Activated gamma-delta T cell (primary cell): ENCODE measurements around the gene MAGI2.

Source experiments
- DNase-seq: peaks from one replicate; lab custom pipeline; 2025; lab: John Stamatoyannopoulos, UW

The MAGI2 gene

DNA sequence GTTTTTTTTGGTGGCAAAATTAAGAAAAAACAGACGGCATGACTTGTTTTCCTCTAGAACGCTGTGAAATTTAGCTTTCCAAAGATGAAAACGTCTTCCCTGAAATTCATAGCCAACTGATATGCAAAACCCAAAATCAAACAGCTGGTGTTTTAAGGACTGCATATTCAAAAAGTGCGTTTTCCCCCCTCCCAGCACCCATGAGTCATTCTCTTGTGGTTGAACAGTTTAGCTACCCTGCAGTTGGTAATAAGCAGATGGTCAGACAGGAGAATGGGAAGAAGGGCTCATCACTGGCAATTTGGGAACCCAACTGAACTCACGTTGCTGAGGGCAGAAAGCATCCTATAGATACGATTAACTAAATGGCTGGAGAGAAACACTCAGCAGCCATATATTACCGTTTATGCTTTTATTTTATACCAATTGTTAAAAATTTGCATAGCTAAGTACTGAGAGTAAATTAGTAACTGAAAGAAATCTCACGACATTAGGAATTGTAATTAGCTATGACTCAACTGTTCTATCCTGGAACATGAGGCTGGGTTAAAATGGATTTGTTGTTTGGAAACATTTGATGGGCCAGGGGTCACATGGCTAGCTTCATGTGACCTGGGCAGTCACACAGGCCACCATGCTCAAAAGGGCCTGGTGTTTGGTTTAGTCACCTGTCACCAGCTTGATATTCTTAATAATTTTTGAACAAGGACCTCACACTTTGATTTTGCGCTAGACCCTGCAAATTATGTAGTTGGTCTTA lies 1311.8 kb downstream of the MAGI2 start:
- no peak for DNase-seq

- no peak for DNase-seq
These were observed 1313.4 kb downstream of the MAGI2 start for GRCh38 chr7:78140109-78140508.

DNA sequence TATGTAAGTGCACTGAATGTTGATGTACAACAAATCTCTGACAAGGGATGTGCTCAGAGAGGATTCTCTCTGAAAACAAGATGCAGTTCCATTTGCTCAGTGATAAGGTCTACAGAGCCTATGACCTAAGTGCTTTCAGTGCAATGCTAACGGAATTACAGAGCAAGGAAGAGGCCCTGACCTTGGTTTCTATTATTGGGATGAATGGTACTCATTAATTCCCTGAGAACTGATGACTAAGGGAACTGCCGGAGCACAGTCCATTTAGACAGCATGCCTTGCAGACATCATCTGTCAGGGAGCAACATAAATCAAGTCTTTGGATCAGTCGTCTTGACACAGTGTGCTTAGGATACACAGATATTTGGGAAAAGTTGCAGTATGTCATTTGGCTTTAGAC lies 1314.1 kb downstream of the MAGI2 start:
- no peak for DNase-seq

- DNase-seq, result no peak
These were observed 1318.7 kb downstream of the MAGI2 start for GRCh38 chr7:78134774-78135173.

- no peak for DNase-seq
These were observed 1319.2 kb downstream of the MAGI2 start for GRCh38 chr7:78134256-78134655.

GRCh38 chr7:78130446-78131215 lies 1322.8 kb downstream of the MAGI2 start:
- DNase-seq, result no peak

DNA sequence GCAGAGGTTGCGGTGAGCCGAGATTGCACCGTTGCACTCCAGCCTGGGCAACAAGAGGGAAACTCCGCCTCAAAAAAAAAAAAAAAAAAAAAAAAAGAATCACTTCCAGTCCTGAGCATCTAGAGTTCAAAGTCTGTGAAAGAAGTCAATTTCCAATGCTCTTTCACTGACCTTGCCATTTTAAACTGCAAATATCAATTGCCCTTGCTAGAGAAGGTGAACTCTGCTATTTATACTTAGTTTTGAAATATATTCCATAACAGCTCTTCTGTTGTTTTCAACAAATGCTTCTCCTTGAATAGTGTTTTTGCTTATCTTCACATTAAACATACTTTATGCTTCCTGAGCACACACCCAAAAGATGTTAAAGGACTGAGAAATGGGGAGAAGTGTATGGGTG lies 1323.6 kb downstream of the MAGI2 start:
- no peak for DNase-seq

DNA sequence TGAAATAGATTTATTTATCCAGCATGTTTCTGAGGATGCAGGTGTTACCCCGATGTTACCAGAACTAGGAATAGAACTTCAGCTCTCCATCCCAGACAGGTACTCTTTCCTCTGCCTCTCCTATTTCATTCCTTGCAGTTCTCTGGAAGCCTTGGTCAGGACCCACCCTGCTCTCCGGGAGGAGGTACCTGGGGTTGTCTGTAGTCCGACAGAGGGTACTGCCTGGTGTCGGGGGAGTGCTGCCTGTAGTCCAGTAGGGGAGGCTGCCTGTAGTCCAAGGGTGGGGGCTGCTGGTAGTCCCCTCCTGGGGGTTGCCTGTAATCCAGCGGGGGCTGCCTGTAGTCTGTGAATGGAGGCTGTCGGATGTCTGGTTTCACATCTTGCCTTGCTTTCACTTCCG lies 1326.5 kb downstream of the MAGI2 start:
- DNase-seq, result no peak

GRCh38 chr7:78125884-78126283 lies 1327.6 kb downstream of the MAGI2 start:
- DNase-seq, result no peak

DNA sequence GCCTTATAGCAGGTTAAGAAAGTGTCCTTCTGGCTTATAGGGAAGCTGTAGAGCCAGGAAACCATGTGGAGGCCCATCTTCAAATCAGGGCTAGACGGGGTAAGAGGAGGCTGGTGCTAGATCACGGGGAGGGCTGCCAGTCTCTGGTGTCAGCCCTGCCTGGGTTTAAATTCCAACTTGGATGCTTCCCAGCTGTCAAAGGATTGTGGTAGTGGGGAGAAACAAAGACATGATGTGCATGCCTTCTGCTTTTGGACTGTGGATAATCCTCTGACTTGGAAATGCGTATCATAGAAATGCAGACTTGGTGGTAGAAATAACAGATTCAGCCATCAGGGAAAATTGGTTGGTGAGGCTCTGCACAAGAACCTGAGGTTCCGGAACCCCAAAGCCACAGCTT lies 1329.3 kb downstream of the MAGI2 start:
- DNase-seq, result no peak

- DNase-seq, result no peak
These were observed 1331.6 kb downstream of the MAGI2 start for GRCh38 chr7:78121888-78122287.

DNA sequence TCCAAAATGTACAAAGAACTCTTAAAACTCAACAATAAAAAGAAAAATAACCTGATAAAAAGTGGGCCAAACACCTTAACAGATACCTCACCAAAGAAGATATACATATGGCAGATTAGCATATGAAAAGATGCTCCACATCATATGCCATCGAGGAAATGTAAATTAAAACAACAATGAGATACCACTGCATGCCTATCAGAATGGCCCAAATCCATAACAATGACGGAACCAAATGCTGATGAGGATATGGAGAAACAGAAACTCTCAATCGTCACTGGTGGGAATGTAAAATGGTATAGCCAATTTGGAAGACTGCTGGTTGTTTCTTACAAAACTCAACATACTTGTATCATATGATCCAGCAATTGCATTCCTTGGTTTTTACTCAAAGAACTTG lies 1335.0 kb downstream of the MAGI2 start:
- no peak for DNase-seq

DNA sequence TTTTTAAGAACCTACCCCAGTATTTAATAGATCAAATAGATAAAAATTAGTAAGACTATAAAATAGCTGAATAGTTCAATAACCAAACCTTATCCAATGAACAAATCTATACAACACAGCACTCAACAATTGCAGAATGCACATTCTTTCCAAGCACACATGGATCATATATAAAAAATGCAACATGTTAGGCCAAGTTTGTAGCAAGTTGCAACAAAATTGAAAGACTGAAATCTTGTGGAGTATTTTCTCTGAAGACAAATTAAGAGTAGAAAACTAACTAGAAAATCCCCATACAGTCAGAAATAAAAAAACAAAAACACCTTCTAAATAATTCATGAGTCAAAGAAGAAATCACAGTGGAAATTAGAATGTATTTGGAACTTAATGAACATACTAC lies 1337.6 kb downstream of the MAGI2 start:
- no peak for DNase-seq

DNA sequence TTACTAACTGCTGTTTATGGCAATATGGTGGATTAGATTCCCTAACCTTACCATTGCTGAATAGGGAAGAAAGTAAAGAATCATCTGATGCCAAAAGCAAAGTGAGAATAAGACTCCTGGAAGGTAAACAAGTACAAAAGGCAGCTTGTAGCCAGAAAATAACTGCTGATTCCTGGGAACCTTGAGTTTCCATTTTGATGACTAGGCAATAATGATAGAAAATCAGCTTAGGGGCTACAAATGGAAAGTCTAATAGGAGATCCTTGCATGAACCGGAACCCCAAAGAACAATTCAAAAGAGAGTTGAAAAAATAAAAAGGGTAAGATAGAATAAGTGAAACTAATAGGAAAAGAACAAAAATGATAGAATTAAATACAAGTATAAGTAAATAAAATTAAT lies 1338.5 kb downstream of the MAGI2 start:
- no peak for DNase-seq

GRCh38 chr7:78112488-78112887 lies 1341.0 kb downstream of the MAGI2 start:
- DNase-seq, result no peak

DNA sequence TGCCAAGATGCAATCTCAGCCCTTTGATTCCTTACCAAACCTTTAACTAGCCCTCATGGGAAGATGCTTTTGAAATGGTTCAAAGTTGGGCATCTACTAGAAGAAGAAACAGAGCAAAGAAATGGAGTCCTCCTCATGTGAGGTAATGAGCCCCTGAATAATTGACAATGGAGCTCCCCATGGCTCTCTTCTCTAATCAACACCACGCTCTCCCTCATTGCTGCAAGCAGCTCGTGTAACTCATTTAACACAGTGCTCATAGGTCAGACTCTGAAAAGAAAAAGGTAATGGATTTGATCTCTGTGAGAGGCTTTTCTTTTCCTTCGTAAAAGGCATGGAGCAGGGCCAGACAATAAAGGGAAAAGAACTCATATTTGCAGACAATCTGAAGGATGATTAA lies 1342.1 kb downstream of the MAGI2 start:
- DNase-seq, result no peak

GRCh38 chr7:78103475-78103874 lies 1350.0 kb downstream of the MAGI2 start:
- DNase-seq, result no peak

DNA sequence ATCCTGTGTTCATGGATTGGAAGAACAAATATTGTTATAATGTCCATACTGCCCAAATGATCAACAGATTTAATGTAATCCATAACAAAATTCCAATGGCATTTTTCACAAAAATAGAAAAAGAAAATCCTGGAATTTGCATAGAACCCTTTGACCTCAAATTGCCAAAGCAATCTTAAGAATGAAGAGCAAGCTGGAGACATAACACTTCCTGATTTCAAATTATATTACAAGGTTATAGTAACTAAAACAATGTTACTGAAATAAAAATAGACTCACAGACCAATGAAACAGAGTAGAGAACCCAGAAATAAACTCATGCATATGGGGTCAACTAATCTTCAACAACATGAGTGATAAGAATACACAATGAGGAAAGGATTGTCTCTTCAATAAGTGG lies 1352.4 kb downstream of the MAGI2 start:
- no peak for DNase-seq

DNA sequence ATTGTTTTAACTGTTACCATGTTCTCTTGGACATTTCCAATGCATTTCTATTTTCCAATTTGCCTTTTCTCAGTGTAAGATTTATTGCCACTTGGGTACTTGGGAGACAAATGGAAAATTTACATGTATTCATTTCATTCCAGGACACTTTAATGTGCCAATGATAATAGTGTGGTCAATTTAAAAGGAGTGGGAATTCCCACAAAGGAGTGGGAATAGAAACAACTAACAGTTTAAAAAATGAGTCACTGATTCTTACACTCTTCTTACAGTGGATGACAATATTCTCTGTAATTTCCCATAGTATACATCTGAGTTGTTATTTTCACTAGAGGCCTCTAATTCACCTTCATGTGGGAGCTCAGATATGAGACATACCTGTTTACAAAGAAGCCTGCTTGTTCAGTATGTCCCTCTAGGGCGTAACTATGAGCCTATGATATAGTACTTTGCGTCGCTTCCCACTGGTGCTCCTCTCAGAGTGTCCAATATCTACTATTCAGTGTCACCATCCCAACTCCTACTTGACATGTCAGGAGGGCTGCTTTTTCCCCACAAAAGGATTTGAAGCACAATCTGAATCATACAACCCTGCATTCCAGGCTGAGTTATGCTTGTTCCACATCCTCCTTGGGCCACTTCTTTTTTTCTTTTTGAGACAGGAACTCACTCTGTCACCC lies 1353.6 kb downstream of the MAGI2 start:
- no peak for DNase-seq

DNA sequence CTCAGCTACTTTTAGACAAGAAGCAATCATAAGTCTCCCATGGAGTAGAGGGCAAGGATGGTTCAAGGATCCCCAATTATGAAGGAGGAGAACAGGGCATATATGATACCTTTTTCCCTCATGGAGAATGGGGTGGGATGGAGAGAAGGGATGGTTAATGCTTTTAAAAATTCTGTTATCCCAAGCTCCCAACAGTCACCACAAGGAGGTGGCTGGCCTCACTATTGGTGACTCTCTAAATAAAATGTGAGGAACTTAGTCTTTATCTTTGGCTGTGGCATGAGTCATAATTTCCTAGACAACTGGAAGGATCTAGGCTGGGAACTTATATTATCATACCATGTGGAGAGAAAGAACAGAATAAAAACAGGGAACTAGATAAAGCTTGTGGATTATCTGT lies 1357.9 kb downstream of the MAGI2 start:
- DNase-seq, result no peak

- no peak for DNase-seq
These were observed 1361.1 kb downstream of the MAGI2 start for GRCh38 chr7:78092331-78092730.

DNA sequence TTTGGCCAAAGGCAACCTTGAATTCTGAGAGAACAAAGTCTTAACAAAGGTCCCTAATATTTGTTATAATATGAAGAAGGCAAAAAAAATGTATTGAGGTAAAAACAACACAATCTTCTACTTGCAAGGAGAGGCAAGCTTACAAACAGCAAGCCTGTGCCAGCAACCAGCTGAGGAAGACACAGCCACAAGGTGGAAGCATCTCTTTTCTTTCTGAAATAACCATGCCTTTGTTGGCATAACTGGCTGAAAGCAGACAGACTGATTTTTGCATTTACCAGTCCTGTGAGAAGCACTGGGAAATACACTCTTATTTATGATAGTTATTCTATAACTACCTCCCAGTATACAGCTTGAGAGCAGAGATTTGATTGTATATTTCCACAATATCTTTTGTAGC lies 1362.9 kb downstream of the MAGI2 start:
- DNase-seq, result no peak
